Activated CD4-positive, alpha-beta T cell treated with anti-CD3 and anti-CD28 coated beads for 48 hours (primary cell): ENCODE measurements around the gene MLST8.
A peak's percentile ranks its signal among the peaks of the same experiment; 100 is the strongest.

Experiments used
- DNase-seq: peaks from one replicate; pipeline ENCODE4 v3.0.0-alpha.2; 2020

Gene MLST8, protein sequence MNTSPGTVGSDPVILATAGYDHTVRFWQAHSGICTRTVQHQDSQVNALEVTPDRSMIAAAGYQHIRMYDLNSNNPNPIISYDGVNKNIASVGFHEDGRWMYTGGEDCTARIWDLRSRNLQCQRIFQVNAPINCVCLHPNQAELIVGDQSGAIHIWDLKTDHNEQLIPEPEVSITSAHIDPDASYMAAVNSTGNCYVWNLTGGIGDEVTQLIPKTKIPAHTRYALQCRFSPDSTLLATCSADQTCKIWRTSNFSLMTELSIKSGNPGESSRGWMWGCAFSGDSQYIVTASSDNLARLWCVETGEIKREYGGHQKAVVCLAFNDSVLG

DNA sequence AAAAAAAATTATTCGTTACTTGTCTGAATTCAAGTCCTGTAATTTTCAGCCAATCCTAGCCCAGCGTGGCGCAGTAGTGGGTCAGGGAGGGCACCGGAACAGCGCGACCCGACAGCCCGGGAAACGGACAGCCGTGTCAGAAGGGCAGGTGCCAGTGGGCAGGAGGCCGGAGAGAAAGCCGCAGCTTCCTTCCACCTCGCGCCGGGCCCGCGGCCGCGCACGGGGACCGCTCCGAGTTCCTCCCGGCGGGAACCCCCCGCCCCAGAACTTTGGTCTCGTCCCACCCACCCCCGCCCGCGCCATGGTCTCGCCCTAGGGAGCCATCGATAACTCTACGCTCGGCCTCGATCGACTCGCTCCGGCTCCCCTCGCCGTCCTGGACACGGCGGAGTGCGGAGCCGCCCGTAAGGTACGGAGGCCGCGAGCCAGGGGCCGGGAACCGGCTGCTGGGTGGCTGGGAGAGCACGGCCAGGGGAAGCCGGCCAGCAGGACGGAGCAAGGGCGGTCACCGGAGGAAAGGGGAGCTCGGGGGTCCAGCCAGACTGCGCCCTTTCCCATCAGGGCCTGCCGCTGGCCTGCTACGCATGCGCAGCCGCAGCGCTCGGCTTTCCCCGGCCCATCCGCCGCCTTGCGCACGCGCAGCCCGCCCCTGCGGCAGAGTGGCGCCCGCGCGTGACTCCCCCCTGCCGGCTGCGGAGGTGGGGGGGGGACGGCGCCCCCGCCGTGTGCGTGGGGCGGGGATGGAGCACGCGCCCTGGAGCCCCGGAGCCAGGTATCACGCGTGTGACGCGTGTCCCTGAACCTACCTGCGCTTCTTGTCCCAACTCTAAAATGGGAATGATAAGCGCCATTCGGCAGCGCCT is at the start of gene MLST8:
MLST8 (plus strand) TSS at position 351 of the 863 bp plus-strand sequence. CDS start 632 bp downstream, outside the sequence.
- peak; percentile 89 for DNase-seq

DNA sequence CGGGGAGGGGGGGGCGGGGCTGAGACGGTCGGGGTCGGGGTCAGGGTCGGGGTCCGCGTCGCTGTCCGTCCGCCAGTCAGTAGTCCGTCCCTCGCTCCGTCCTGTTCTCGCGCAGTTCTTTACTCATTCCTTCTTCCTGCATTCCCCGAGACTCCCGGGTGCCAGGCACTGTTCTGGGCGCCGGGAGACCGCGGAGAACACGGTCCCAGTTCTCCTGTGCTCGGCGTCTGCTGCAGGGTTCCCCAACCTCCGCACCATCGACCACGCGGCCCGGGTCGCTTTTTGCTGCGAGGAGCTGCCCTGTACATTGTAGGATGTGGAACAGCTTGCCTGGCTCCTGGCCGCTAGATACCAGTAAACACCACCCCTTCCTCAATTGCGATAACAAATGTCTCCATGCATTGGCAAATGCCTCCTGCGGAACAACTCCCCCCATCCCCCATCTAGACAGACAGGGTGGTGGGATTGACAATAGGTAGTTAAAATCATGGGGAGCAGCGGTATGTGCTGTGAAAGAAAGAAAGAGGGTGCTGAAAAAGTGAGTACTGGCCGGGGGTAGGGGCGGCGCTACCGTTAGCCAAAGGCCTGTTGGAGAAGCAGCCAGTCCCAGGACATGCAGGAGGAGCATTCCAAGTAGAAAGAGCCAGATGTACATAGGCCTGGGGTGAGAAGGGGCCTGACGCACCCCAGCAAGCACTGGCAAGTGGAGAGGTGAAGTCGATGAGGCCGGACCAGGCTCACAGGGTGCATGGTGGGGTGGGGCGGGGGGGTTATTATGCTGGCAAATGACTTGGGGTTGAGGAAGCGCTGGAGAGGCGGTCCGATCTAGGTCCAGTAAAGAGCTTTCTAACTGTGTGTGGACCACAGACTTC is 49.0 kb upstream of the MLST8 start:
- peak; percentile 26 for DNase-seq

- no peak for DNase-seq
These were observed 48.4 kb upstream of the MLST8 start for GRCh38 chr16:2156849-2157224.

DNA sequence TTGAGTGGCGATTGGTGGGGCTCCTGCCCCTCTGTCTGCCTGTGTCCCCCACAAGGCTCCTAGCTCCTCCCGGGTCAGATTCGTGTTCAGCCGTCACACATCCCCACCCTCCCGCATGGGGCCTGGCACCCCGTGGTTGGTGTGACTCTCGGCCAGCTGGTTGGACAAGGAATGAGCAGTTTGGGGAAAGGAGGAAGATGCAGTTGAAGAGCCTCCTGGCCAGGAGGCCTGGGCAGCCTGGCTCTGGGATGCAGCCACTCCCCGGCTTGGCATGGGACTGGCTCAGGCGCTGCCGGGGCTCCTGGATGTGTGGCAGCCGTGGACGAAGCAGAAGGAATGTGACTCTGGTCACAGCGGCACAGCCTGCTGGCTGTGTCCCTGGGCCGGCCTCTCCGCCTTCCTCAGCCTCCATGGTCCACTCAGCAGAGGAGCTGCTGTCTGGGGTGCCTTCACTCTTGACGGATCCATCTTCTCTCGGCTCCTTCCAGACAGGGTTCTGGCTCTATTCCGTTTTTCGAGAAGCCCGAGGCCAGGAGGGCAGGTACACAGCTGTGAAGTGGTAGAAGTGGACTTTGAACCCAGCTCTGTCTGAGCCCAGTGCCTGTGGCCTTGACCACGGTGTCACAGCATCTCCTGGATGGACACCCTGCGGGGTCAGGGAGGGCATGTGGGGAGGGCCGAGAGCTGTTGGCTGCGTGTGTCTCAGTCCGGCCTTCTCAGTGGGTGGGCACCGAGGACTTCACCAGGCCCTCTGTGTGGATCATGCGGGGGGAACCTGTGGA is 47.6 kb upstream of the MLST8 start:
- no peak for DNase-seq

DNA sequence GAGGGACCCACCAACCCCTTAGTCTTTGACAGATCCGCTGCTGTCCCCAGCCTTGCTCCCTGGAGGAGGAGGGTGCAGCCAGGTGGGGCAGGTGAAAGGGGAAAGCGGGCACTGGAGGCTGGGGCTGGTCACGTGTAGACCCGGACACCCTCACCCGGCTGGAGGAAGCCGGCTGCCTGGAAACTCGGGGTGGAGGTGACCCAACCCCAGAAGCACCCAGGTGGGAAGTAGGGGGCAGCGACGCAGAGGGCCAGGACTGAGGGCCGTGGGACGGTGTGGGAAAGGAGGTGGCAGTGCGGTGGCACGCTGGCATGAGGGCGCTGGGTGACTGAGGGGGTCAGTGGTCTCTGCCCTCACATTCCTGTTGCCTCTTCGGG is 47.0 kb upstream of the MLST8 start:
- no peak for DNase-seq

DNA sequence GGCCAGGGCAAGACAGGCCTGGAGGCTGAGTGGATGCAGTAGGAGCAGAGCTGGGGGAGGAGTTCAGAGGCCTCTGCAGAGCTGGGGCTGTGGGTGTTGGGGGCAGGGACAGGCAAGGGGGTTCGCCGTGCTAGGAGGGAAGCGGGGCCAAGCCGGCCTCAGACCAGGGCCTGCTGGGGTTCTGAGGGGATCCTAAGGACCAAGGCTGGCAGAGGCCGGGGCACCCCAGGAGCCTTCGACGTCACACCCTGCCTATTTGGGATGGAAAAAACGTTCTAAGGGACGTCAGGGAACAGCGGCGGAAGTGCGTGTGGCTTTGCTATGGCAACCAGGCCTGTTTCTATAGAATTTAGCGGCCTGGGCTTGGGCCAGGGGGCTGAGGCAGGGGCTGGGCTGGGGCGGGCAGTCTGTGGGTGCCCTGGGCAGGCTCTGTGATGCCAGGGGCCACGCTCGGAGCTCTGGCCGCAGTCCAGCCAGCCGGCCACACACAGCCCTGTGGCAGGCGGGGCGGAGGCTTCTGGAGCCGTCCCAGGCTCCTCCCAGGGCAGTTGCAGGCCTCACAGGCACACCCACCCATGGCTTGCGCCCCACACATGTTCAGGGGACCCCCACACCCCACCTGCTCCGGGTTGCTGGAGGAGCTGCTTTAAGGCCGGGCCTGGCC is 45.9 kb upstream of the MLST8 start:
- DNase-seq = no peak

- DNase-seq = no peak
These were observed 44.2 kb upstream of the MLST8 start for GRCh38 chr16:2160915-2161551.

- DNase-seq = no peak
These were observed 43.3 kb upstream of the MLST8 start for GRCh38 chr16:2161911-2162310.

DNA sequence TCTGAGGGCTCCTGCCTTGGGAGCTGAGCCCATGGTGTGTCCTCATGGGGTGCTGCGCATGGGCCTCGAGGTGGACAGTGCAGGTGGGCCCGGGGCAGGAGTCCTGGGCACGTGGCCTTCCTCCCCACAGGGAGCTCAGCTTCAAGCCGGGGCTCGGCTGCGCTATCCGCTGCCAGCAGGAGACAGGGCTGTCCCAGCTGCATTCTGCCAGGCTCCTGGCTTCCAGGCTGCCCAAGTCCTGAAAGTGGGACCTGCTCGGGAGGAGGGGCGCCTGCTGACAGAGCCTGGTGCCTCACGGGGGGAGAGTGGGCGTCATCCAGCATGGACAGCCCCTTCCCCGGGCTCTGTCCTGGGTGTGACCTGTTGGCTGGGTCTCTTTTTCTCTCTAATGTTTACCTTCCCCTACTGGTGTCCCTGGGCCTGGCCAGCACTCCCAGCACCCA is 42.6 kb upstream of the MLST8 start:
- DNase-seq = no peak

GRCh38 chr16:2163211-2163881 is 41.9 kb upstream of the MLST8 start:
- no peak for DNase-seq

DNA sequence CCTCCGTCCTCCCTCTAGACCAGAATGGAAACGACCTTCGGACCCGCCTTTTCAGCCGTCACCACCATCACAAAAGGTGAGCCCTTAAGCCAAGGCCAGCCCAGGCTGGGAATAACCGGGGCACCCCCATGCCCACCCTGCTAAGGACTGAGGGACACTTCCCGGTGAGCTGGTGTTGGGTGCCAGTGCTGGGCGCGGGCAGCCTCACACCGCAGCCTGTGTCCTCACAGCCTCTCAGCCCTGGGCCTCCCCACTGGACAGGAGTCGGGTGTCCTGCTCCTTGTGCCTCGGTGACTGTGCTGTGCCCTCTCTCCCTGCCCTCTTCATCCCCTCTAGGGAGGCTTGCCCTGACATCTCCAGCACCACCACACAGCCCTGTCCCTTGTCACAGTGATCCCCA is 39.4 kb upstream of the MLST8 start:
- no peak for DNase-seq

GRCh38 chr16:2166263-2167067 is 38.8 kb upstream of the MLST8 start:
- no peak for DNase-seq

- no peak for DNase-seq
These were observed 38.1 kb upstream of the MLST8 start for GRCh38 chr16:2167068-2167638.

DNA sequence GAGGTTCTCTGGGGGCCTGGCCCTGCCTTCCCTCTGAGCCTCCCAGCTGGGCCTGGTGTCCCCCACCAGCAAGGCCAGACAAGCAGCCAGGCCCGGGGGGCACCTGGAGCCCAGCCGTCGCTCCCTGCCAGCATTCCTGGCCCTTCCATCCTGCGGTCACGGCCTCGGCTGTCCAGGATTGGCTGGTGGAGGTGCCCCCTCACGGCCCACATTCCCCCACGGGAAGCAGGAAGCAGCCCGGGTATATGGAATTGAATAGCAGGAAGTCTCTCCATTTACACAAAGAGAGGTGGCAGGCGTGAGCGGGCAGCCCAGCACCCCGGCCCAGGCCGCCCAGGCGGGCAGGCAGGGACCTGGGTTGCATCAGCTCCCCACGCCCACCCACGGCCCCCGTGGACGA is 35.2 kb upstream of the MLST8 start:
- no peak for DNase-seq

DNA sequence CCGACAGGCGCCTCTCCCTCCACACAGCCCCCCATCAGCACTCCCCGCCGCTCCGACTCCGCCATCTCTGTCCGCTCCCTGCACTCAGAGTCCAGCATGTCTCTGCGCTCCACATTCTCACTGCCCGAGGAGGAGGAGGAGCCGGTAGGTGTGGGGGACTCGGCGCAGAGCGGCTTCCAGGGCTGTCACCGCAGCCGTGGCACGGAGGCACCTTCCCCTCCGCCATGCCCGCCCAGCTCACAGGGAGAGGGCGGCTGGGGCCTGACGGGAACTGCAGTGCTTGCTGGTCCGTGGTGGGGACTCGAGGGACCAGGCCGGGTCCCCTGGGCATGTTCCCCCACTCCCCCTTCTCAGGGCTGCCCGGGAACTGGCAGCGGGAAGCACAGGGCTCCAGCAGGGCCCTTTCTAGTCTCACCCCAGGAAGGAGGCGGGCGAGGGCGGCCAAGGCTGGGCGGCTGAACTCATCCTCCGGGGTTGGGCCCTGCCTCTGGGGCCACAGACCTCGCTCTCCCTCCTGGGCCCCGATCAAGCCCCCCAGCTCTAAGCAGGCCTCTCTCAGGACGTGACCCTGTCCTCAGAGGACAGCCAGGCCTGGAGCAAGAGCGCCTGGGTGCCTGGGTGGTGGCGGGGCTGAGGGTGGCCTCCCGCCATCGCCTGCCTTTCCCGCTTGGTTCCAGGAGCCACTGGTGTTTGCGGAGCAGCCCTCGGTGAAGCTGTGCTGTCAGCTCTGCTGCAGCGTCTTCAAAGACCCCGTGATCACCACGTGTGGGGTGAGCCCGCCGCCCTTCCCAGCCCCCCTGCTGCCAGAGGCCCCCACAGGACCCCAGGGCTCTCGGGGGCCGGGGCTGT is 34.4 kb upstream of the MLST8 start:
- no peak for DNase-seq

GRCh38 chr16:2171601-2172178 is 33.6 kb upstream of the MLST8 start:
- no peak for DNase-seq

DNA sequence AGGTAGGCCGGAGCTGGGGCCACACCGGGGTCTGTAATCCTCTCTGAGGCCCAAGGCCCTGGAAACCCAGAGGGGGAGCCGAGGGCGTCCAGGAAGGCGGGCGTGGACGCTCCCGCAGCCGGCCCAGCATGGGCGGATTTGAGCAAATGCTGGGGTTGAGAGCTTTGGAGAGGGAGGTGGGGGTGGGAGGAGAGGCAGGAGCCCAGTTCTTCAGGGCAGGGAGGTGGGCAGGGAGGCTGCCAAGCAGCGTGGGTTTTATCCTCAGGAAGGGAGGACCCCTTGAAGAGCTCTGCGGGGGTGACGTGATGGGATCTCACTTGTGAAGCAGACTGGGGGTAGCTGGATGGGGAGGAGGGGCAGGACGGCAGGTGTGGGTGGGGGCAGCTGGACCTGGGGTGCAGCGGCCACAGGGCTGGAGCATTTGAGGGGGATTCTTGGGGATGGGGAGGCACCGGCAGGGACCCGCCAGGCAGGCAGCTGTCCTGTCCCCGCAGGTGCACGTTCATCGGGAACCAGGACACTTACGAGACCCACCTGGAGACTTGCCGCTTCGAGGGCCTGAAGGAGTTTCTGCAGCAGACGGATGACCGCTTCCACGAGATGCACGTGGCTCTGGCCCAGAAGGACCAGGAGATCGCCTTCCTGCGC is 32.4 kb upstream of the MLST8 start:
- DNase-seq = no peak

DNA sequence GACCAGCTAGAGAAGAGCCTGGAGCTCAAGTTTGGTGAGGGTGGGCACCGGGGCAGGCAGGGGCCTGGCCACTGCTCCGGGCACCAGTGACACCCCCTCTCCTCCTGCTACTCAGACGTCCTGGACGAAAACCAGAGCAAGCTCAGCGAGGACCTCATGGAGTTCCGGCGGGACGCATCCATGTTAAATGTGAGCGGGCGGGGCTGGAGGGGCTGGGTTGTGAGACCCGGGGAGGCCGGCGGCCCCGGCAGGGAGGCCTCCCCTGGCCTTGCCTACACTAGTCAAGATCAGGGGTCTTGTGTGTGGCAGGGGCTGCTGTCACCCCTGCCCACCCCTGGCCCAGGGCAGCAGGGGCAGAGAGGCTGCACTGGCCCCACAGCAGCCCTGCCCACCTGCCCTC is 31.9 kb upstream of the MLST8 start:
- no peak for DNase-seq
